ENCODE results near the gene CAMTA2.

- TF ChIP-seq CTCF (conservative IDR thresholded peaks at IDR 0.05 in 1 of 2, IDR thresholded peaks at IDR 0.05 in 1 of 2; ENCODE audit: extremely low read depth in 1 of 2, insufficient read depth in 1 of 2, low read depth in 1 of 2, low read length in 2 of 2) (no peak), EZH2 (IDR thresholded peaks at IDR 0.05; ENCODE audit: borderline replicate concordance, low read length) (no peak)
Observed at GRCh38 chr17:5000237-5000639, 12.8 kb upstream of the CAMTA2 start.

Data from mammary epithelial cell (primary cell).